Measurements from ENCODE around the gene GNG2. TPM values are rescaled to one million over a fixed set of nuclear protein-coding genes. Genes with fewer than 3 reads are reported as not detected.

GNG2 gene
- total RNA-seq, 2 donors from 2014 or later = 5.9 to 6.3 TPM

GRCh38 chr14:51960866-51961265 is 100.5 kb downstream of the GNG2 start:
- no peak for DNase-seq (ENCODE audit: low spot score)

GRCh38 chr14:51962711-51963110 is 102.3 kb downstream of the GNG2 start:
- Histone ChIP-seq H3K9me3 (peaks cover 0 to 26% of the 10 kb centered on the region in 2 donors), H3K27me3 (no peaks in the 10 kb centered on the region), H3K36me3 (no peaks in the 10 kb centered on the region), H3K27ac (no peak overlapping the region), H3K4me3 (no peak overlapping the region), H3K4me1 (no peaks in the 10 kb centered on the region)
- TF ChIP-seq CTCF (IDR thresholded peaks at IDR 0.05) = no peak
- no peak for DNase-seq (ENCODE audit: low spot score)

More at GRCh38 chr14:51960866-51961265, 100.5 kb downstream of the GNG2 start:
- no peaks in the 10 kb centered on the region for H3K36me3 ChIP-seq
- no peak overlapping the region for H3K27ac ChIP-seq
- no peaks in the 10 kb centered on the region for H3K4me1 ChIP-seq
- H3K4me3 ChIP-seq = no peak overlapping the region
- no peaks in the 10 kb centered on the region for H3K27me3 ChIP-seq
- TF ChIP-seq CTCF (IDR thresholded peaks at IDR 0.05) = no peak
- peaks cover 0 to 29% of the 10 kb centered on the region in 2 donors for H3K9me3 ChIP-seq

- no peaks in the 10 kb centered on the region for H3K36me3 ChIP-seq
- DNase-seq (ENCODE audit: low spot score) = no peak
- peaks cover 0 to 20% of the 10 kb centered on the region in 2 donors for H3K9me3 ChIP-seq
- no peak overlapping the region for H3K27ac ChIP-seq
- peak overlapping the region in 1 of 2 donors; percentile 15 for H3K4me3 ChIP-seq
- no peak for TF ChIP-seq CTCF (IDR thresholded peaks at IDR 0.05)
- no peaks in the 10 kb centered on the region for H3K4me1 ChIP-seq
- H3K27me3 ChIP-seq = no peaks in the 10 kb centered on the region
Observed at GRCh38 chr14:51963286-51963685, 102.9 kb downstream of the GNG2 start.

GRCh38 chr14:51967521-51967920 is 107.1 kb downstream of the GNG2 start:
- no peak for TF ChIP-seq CTCF (IDR thresholded peaks at IDR 0.05)
- DNase-seq (ENCODE audit: low spot score) = no peak
- Histone ChIP-seq H3K27ac (no peak overlapping the region), H3K36me3 (no peaks in the 10 kb centered on the region), H3K9me3 (no peaks in the 10 kb centered on the region), H3K4me1 (no peaks in the 10 kb centered on the region), H3K4me3 (no peak overlapping the region), H3K27me3 (no peaks in the 10 kb centered on the region)

- Histone ChIP-seq H3K27me3 (no peaks in the 10 kb centered on the region), H3K4me3 (no peak overlapping the region), H3K4me1 (no peaks in the 10 kb centered on the region), H3K36me3 (no peaks in the 10 kb centered on the region), H3K9me3 (no peaks in the 10 kb centered on the region), H3K27ac (no peak overlapping the region)
- TF ChIP-seq CTCF (IDR thresholded peaks at IDR 0.05) = no peak
- DNase-seq (ENCODE audit: low spot score) = no peak
Observed at GRCh38 chr14:51969852-51970540, 109.6 kb downstream of the GNG2 start.

GRCh38 chr14:51972566-51972965 is 112.2 kb downstream of the GNG2 start:
- H3K27ac ChIP-seq = no peak overlapping the region
- no peak for DNase-seq (ENCODE audit: low spot score)
- no peak overlapping the region for H3K4me3 ChIP-seq
- no peak for TF ChIP-seq CTCF (IDR thresholded peaks at IDR 0.05)
- H3K9me3 ChIP-seq = no peaks in the 10 kb centered on the region
- H3K27me3 ChIP-seq = no peaks in the 10 kb centered on the region
- no peaks in the 10 kb centered on the region for H3K4me1 ChIP-seq
- H3K36me3 ChIP-seq = no peaks in the 10 kb centered on the region

Data from right atrium auricular region (tissue), 2 donors.